ENCODE data around the gene CTBP1. TPM values are rescaled to one million over a fixed set of nuclear protein-coding genes. Genes with fewer than 3 reads are reported as not detected.

CTBP1 gene
- total and polyA plus RNA-seq, 2 donors from 2014 or later: 96.1 to 170 TPM

GRCh38 chr4:1191621-1192020 lies 57.3 kb downstream of the CTBP1 start:
- no peak for FAIRE-seq
- no peaks in the 10 kb centered on the region for H3K27me3 ChIP-seq (ENCODE audit: control insufficient read depth, insufficient read depth, low read length)
- H3K9ac ChIP-seq (ENCODE audit: low read length in 3 of 3): peak overlapping the region in 1 of 3 donors; percentile 47
- DNase-seq: peak in 1 of 5 donors; percentile 3
- H3K9me3 ChIP-seq (ENCODE audit: control insufficient read depth in 2 of 3, insufficient read depth in 1 of 3, low read length in 3 of 3): no peaks in the 10 kb centered on the region
- peaks cover 0 to 22% (median 20%) of the 10 kb centered on the region in 3 donors for H3K4me1 ChIP-seq (ENCODE audit: control insufficient read depth in 2 of 3, insufficient read depth in 2 of 3, low read depth in 1 of 3, low read length in 3 of 3)
- no peak overlapping the region for H3K4me3 ChIP-seq (ENCODE audit: low read length in 3 of 3)
- TF ChIP-seq CTCF (IDR thresholded peaks at IDR 0.05; ENCODE audit: borderline replicate concordance, extremely low read depth, insufficient read depth): no peak
- intact Hi-C loops (cut with DNase I): no loop called here
- H3K27ac ChIP-seq (ENCODE audit: low read depth in 2 of 2, low read length in 2 of 2): peak overlapping the region; percentile 82 to 90
- H3K36me3 ChIP-seq (ENCODE audit: control insufficient read depth in 2 of 3, insufficient read depth in 3 of 3, low read length in 3 of 3): no peaks in the 10 kb centered on the region

GRCh38 chr4:1187182-1187581 lies 61.7 kb downstream of the CTBP1 start:
- intact Hi-C loops (cut with DNase I): no loop called here
- Histone ChIP-seq H3K9ac (ENCODE audit: low read length in 3 of 3) (no peak overlapping the region), H3K9me3 (ENCODE audit: control insufficient read depth in 2 of 3, insufficient read depth in 1 of 3, low read length in 3 of 3) (no peaks in the 10 kb centered on the region), H3K36me3 (ENCODE audit: control insufficient read depth in 2 of 3, insufficient read depth in 3 of 3, low read length in 3 of 3) (no peaks in the 10 kb centered on the region), H3K27me3 (ENCODE audit: control insufficient read depth, insufficient read depth, low read length) (no peaks in the 10 kb centered on the region), H3K4me1 (ENCODE audit: control insufficient read depth in 2 of 3, insufficient read depth in 2 of 3, low read depth in 1 of 3, low read length in 3 of 3) (peaks cover 0 to 7% (median 5%) of the 10 kb centered on the region in 3 donors), H3K27ac (ENCODE audit: low read depth in 2 of 2, low read length in 2 of 2) (no peak overlapping the region), H3K4me3 (ENCODE audit: low read length in 3 of 3) (no peak overlapping the region)
- no peak for TF ChIP-seq CTCF (IDR thresholded peaks at IDR 0.05; ENCODE audit: borderline replicate concordance, extremely low read depth, insufficient read depth)
- FAIRE-seq (no peak), DNase-seq (no peak)

DNA sequence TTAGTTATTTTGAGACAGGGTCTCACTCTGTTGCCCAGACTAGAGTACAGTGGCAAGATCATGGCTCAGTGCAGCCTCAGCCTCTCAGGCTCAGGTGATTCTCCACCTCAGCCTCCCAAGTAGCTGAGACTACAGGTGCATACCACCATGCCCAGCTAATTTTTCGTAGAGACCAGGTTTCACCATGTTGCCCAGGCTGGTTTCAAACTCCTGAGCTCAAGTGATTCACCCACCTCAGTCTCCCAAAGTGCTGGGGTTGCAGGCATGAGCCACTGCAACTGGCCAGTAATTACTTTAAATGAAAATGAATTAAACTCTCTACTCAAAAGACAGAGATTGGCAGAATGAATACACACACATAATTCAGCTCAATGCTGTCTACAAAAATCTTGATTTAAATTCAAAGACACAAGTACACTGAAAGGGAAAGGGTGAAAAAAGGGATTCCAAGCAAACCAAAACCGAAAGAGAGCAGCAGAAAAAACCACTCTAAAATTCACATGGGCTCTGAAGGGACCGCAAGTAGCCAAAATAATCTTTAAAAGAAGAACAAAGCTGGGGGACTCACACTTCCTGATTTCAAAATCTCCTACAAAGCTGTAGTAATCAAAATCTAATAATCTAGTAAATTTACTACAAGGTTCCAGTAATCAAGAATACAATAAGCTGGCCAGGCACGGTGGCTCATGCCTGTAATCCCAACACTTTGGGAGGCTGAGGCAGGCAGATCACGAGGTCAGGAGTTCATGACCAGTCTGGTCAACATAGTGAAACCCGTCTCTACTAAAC lies 64.8 kb downstream of the CTBP1 start:
- Histone ChIP-seq H3K4me1 (ENCODE audit: control insufficient read depth in 2 of 3, insufficient read depth in 2 of 3, low read depth in 1 of 3, low read length in 3 of 3) (no peaks in the 10 kb centered on the region), H3K4me3 (ENCODE audit: low read length in 3 of 3) (no peak overlapping the region), H3K9me3 (ENCODE audit: control insufficient read depth in 2 of 3, insufficient read depth in 1 of 3, low read length in 3 of 3) (peaks cover 0 to 3% (median 0%) of the 10 kb centered on the region in 3 donors), H3K36me3 (ENCODE audit: control insufficient read depth in 2 of 3, insufficient read depth in 3 of 3, low read length in 3 of 3) (no peaks in the 10 kb centered on the region), H3K27ac (ENCODE audit: low read depth in 2 of 2, low read length in 2 of 2) (no peak overlapping the region), H3K9ac (ENCODE audit: low read length in 3 of 3) (no peak overlapping the region), H3K27me3 (ENCODE audit: control insufficient read depth, insufficient read depth, low read length) (no peaks in the 10 kb centered on the region)
- DNase-seq: peak in 1 of 5 donors; percentile 1
- FAIRE-seq: no peak
- TF ChIP-seq CTCF (IDR thresholded peaks at IDR 0.05; ENCODE audit: borderline replicate concordance, extremely low read depth, insufficient read depth): no peak
- intact Hi-C loops (cut with DNase I): no loop called here
